Sigmoid colon (tissue), 4 donors: ENCODE data around the gene GSTA1.

Experiments
- CTCF ChIP-seq, 4 experiments: fragments of 450-650 bp in 3 of 4; fragments of 200-600 bp in 1 of 4; IDR thresholded peaks; one replicate each; pipeline ENCODE4 v1.5.1; 2016 to 2019; ENCODE audit warnings: antibody characterized with exemption in 4 of 4, mild to moderate bottlenecking in 3 of 4, moderate library complexity in 2 of 4
- EP300 ChIP-seq, 4 donors: sonication (generic); formaldehyde crosslinking; IDR thresholded peaks; one replicate each; pipeline ENCODE4 v1.6.1; 2017; ENCODE audit warnings: antibody characterized with exemption in 4 of 4

GRCh38 chr6:52826513-52826912 lies 22.9 kb upstream of the GSTA1 start:
- TF ChIP-seq EP300 (IDR thresholded peaks at IDR 0.05): no peak
- TF ChIP-seq CTCF (IDR thresholded peaks at IDR 0.05): no peak
